ENCODE measurements around the gene LRRC47.

GRCh38 chr1:3786468-3787348 lies 9.6 kb downstream of the LRRC47 start:
- no peak for TF ChIP-seq POLR2A (IDR thresholded peaks at IDR 0.05)
- TF ChIP-seq CTCF (IDR thresholded peaks at IDR 0.05 in 4 of 5, conservative IDR thresholded peaks at IDR 0.05 in 1 of 5) = no peak

Data from gastrocnemius medialis (tissue), 4 donors.